OCI-LY1 (cell line): ENCODE results near the gene AJAP1.

Source experiments
- H2AFZ ChIP-seq: fragments of 200-600 bp; sonication (generic), shearing (Covaris generic); 2 replicates; pipeline ENCODE4 v1.6.0; 2014; ENCODE audit warnings: antibody characterized with exemption, mild to moderate bottlenecking, low read length
- H3F3A ChIP-seq: fragments of 200-600 bp; sonication (generic), shearing (Covaris generic); 2 replicates; pipeline ENCODE4 v1.6.0; 2014; ENCODE audit warnings: mild to moderate bottlenecking, antibody characterized with exemption, low read length, moderate library complexity; ENCODE audit not compliant: insufficient read depth
- H3K27ac ChIP-seq: fragments of 200-600 bp; sonication (generic); 2 replicates; pipeline ENCODE4 v1.5.1; 2014; ENCODE audit warnings: low read length, mixed run types, mild to moderate bottlenecking, low read depth; ENCODE audit not compliant: poor library complexity, severe bottlenecking
- H3K27me3 ChIP-seq: fragments of 200-600 bp; sonication (generic); 2 replicates; pipeline ENCODE4 v1.6.0; 2014; ENCODE audit warnings: antibody characterized with exemption, mild to moderate bottlenecking, low read length, moderate library complexity; ENCODE audit not compliant: insufficient read depth
- H3K36me3 ChIP-seq: fragments of 200-600 bp; sonication (generic); 2 replicates; pipeline ENCODE4 v1.6.1; 2014; ENCODE audit warnings: mild to moderate bottlenecking, antibody characterized with exemption, low read length, moderate library complexity, mixed read lengths; ENCODE audit not compliant: insufficient read depth
- H3K4me1 ChIP-seq: fragments of 200-600 bp; sonication (generic); 2 replicates; pipeline ENCODE4 v1.5.1; 2014; ENCODE audit warnings: mild to moderate bottlenecking, low read length, moderate library complexity; ENCODE audit not compliant: insufficient read depth, severe bottlenecking
- H3K4me2 ChIP-seq: fragments of 200-600 bp; sonication (generic), shearing (Covaris generic); 2 replicates; pipeline ENCODE4 v1.6.1; 2014; ENCODE audit warnings: low read length
- H3K4me3 ChIP-seq: fragments of 200-600 bp; sonication (generic); 2 replicates; pipeline ENCODE4 v1.5.1; 2014; ENCODE audit warnings: low read length, low read depth, mild to moderate bottlenecking, mixed read lengths; ENCODE audit not compliant: poor library complexity, severe bottlenecking
- H3K79me2 ChIP-seq: fragments of 200-600 bp; shearing (Covaris generic); 2 replicates; pipeline ENCODE4 v1.6.1; 2016; ENCODE audit warnings: mixed run types, low read length, mixed read lengths; ENCODE audit not compliant: insufficient read depth
- H3K9ac ChIP-seq: fragments of 200-600 bp; sonication (generic), shearing (Covaris generic); 2 replicates; pipeline ENCODE4 v1.6.1; 2014; ENCODE audit warnings: mild to moderate bottlenecking, low read length, mixed read lengths
- H3K9me2 ChIP-seq: fragments of 200-600 bp; sonication (generic), shearing (Covaris generic); 2 replicates; pipeline ENCODE4 v1.6.1; 2014; ENCODE audit warnings: low read depth, mild to moderate bottlenecking, low read length, mixed read lengths
- H3K9me3 ChIP-seq: fragments of 200-600 bp; shearing (Covaris generic); 2 replicates; pipeline ENCODE4 v1.6.1; 2014; ENCODE audit warnings: low read length, mixed read lengths
- H4K20me1 ChIP-seq: fragments of 200-600 bp; sonication (generic), shearing (Covaris generic); 2 replicates; pipeline ENCODE4 v1.6.0; 2016; ENCODE audit warnings: mild to moderate bottlenecking, low read length; ENCODE audit not compliant: insufficient read depth
- EZH2 ChIP-seq: fragments of 200-600 bp; sonication (generic), shearing (Covaris generic); IDR thresholded peaks from 2 replicates; pipeline ENCODE4 v1.8.0; 2017; ENCODE audit warnings: borderline replicate concordance, mixed run types, mild to moderate bottlenecking, antibody characterized with exemption, low read length, moderate library complexity, mixed read lengths
- TF ChIP-seq, protein P1 (sequence below): fragments of 200-600 bp; sonication (generic), shearing (Covaris generic); IDR thresholded peaks from 2 replicates; pipeline ENCODE4 v1.5.1; 2017; ENCODE audit warnings: mild to moderate bottlenecking, antibody characterized with exemption, low read length, moderate library complexity, mixed read lengths

AJAP1 gene

DNA sequence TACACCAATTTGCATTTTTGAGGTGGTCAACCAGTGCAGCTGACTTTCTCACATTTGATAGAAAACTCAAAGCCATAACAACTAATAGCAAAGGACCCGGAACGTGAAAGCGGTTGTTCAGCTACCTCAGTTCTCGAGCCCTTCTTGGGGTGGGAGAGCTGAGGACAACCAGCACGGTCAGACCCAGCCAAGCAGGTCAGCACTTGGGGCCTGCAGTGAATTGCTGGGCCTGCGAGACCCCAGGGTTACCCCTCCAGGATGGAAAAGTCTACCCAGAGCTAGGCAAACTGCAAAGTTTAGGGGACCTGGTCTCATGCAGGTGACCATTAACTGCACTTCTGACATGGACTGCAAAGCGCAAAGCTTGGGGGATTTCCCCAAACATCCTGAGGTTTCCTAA lies 23.8 kb upstream of the AJAP1 start:
- Histone ChIP-seq H3F3A (no peaks in the 10 kb centered on the region), H3K9me2 (no peaks in the 10 kb centered on the region), H3K36me3 (no peaks in the 10 kb centered on the region), H2AFZ (no peak overlapping the region), H3K4me3 (no peak overlapping the region), H3K79me2 (no peaks in the 10 kb centered on the region), H3K9ac (no peak overlapping the region), H3K27me3 (no peaks in the 10 kb centered on the region), H3K4me2 (no peak overlapping the region), H3K27ac (no peak overlapping the region), H4K20me1 (no peaks in the 10 kb centered on the region), H3K9me3 (no peaks in the 10 kb centered on the region), H3K4me1 (no peaks in the 10 kb centered on the region)
- no peak for TF ChIP-seq EZH2
- TF ChIP-seq, protein P1, sequence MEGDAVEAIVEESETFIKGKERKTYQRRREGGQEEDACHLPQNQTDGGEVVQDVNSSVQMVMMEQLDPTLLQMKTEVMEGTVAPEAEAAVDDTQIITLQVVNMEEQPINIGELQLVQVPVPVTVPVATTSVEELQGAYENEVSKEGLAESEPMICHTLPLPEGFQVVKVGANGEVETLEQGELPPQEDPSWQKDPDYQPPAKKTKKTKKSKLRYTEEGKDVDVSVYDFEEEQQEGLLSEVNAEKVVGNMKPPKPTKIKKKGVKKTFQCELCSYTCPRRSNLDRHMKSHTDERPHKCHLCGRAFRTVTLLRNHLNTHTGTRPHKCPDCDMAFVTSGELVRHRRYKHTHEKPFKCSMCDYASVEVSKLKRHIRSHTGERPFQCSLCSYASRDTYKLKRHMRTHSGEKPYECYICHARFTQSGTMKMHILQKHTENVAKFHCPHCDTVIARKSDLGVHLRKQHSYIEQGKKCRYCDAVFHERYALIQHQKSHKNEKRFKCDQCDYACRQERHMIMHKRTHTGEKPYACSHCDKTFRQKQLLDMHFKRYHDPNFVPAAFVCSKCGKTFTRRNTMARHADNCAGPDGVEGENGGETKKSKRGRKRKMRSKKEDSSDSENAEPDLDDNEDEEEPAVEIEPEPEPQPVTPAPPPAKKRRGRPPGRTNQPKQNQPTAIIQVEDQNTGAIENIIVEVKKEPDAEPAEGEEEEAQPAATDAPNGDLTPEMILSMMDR: no peak

DNA sequence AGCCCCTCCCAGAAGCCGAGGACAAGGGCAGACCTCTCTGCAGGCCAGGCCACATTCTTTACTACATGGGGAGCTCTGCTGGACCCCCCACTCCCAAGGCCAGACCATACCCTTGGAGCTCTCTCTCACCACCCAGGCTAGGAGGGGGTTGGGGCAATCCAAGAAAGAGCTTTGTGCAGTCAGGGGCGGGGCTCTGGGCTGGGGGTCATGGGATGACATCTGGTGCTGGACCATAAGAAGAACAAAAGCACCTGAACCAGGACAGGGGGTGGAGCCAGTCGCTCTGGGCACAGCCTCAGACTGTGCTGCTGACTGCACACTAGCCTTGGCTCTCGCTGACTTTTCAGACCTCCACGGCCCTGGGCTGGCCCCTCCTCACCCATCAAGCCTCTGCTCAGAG lies 23.1 kb upstream of the AJAP1 start:
- H3K4me2 ChIP-seq: no peak overlapping the region

DNA sequence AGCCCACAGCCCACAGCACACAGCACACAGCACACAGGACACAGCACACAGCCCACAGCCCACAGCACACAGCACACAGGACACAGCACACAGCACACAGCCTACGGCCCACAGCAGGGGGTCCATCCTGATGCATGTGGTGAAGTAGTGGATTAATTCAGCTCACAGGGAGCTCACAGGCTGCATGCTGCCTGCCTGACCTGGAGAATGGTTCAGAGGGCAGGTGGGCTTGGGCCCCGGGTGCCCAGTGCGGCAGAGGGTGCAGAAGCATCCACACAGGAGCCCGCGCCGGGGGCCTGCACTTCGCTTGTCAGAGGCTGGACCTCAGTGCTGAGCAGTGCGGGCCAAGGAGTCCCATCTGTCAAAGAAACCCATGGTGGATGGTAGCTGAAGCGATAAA lies 21.1 kb upstream of the AJAP1 start:
- TF ChIP-seq, protein P1: no peak
- Histone ChIP-seq H3K4me3 (no peak overlapping the region), H3K9ac (no peak overlapping the region), H3K27me3 (peaks cover 4% of the 10 kb centered on the region; the same call in 1 of the 2 replicates), H3K79me2 (no peaks in the 10 kb centered on the region), H3F3A (no peaks in the 10 kb centered on the region), H3K9me2 (no peaks in the 10 kb centered on the region), H4K20me1 (no peaks in the 10 kb centered on the region), H3K9me3 (no peaks in the 10 kb centered on the region), H2AFZ (no peak overlapping the region), H3K27ac (no peak overlapping the region), H3K4me2 (no peak overlapping the region), H3K36me3 (no peaks in the 10 kb centered on the region), H3K4me1 (no peaks in the 10 kb centered on the region)

More for the DNA sequence above, 23.1 kb upstream of the AJAP1 start:
- Histone ChIP-seq H3K9me3 (no peaks in the 10 kb centered on the region), H3K79me2 (no peaks in the 10 kb centered on the region), H3K27me3 (no peaks in the 10 kb centered on the region), H3K36me3 (no peaks in the 10 kb centered on the region), H3K9me2 (no peaks in the 10 kb centered on the region), H3K27ac (no peak overlapping the region), H4K20me1 (no peaks in the 10 kb centered on the region), H3K9ac (no peak overlapping the region), H3K4me3 (no peak overlapping the region), H3F3A (no peaks in the 10 kb centered on the region), H2AFZ (no peak overlapping the region), H3K4me1 (no peaks in the 10 kb centered on the region)
- TF ChIP-seq, protein P1: no peak
- no peak for TF ChIP-seq EZH2
